Ishikawa (cell line): ENCODE results near the gene PPP1R13B.

Experiments
- EP300 ChIP-seq: IDR thresholded peaks from 2 replicates; pipeline ENCODE4 v1.6.1; 2012; ENCODE audit warnings: borderline replicate concordance
- TAF1 ChIP-seq: IDR thresholded peaks from 2 replicates; pipeline ENCODE4 v1.6.1; 2012; ENCODE audit warnings: low read depth, mild to moderate bottlenecking
- TF ChIP-seq, protein P1 (sequence below): IDR thresholded peaks from 2 replicates; pipeline ENCODE4 v1.6.1; 2012

DNA sequence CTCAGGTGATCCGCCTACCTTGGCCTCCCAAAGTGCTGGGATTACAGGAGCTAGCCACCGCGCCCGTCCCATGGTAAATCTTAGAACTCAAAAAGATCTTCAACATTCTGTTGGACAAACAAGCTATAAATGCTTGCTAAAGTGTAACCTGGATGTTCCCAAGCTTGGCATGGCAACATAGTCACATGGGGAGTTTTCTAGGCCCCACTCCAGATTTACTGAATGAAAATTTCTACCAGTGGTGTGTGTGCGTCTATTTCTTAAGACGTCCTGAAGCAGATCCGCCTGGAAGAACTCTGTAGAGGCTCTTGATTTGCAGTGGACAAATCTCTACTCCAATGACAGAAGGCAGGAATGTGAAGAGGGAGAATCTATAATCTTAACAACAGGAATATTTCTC, 71.9 kb downstream of the PPP1R13B start:
- TF ChIP-seq TAF1 (no peak), EP300 (no peak)
- TF ChIP-seq, protein P1, sequence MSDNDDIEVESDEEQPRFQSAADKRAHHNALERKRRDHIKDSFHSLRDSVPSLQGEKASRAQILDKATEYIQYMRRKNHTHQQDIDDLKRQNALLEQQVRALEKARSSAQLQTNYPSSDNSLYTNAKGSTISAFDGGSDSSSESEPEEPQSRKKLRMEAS = no peak
